DMS114 treated with DMSO at 0.1 percent for 48 hours (cell line): Measurements from ENCODE around the gene HNRNPL.

Source experiments
- DNase-seq: peaks from one replicate; lab custom pipeline; 2025; ENCODE audit not compliant: unreplicated experiment; lab: John Stamatoyannopoulos, UW

Gene HNRNPL

GRCh38 chr19:38846097-38846496 lies 3.7 kb downstream of the HNRNPL start:
- no peak for DNase-seq

- DNase-seq, result no peak
These were observed 4.3 kb downstream of the HNRNPL start for GRCh38 chr19:38845374-38846024.

- DNase-seq, result no peak
These were observed 5.6 kb downstream of the HNRNPL start for GRCh38 chr19:38844093-38844686.

GRCh38 chr19:38843175-38843758 lies 6.5 kb downstream of the HNRNPL start:
- DNase-seq, result no peak

GRCh38 chr19:38842439-38843174 lies 7.2 kb downstream of the HNRNPL start:
- DNase-seq, result no peak

- DNase-seq, result no peak
These were observed 7.9 kb downstream of the HNRNPL start for GRCh38 chr19:38841787-38842438.

- no peak for DNase-seq
These were observed 8.5 kb downstream of the HNRNPL start for GRCh38 chr19:38841180-38841766.

- no peak for DNase-seq
These were observed 9.2 kb downstream of the HNRNPL start for GRCh38 chr19:38840583-38840968.

- no peak for DNase-seq
These were observed 9.8 kb downstream of the HNRNPL start for GRCh38 chr19:38839816-38840582.

- no peak for DNase-seq
These were observed 10.6 kb downstream of the HNRNPL start for GRCh38 chr19:38838986-38839761.

- DNase-seq, result no peak
These were observed 11.4 kb downstream of the HNRNPL start for GRCh38 chr19:38838208-38838985.

GRCh38 chr19:38837656-38838121 lies 12.1 kb downstream of the HNRNPL start:
- DNase-seq, result no peak

- no peak for DNase-seq
These were observed 12.7 kb downstream of the HNRNPL start for GRCh38 chr19:38836983-38837626.

GRCh38 chr19:38836159-38836982 lies 13.4 kb downstream of the HNRNPL start:
- DNase-seq, result no peak

- no peak for DNase-seq
These were observed 15.2 kb downstream of the HNRNPL start for GRCh38 chr19:38834590-38834989.

GRCh38 chr19:38834104-38834490 lies 15.7 kb downstream of the HNRNPL start:
- no peak for DNase-seq

GRCh38 chr19:38833092-38833425 lies 16.7 kb downstream of the HNRNPL start:
- no peak for DNase-seq
